Activated T-helper 1 cell treated with anti-CD3 and anti-CD28 coated beads, Interleukin-2, amount 50 U/mL, for 16 hours (primary cell): ENCODE results near the gene DYRK3.

Experiments used
- DNase-seq, 2 donors: peaks; one replicate each; pipeline ENCODE4 v3.0.0-alpha.2; 2020; ENCODE audit warnings: low read depth in 1 of 2, low spot score in 1 of 2

Gene DYRK3

GRCh38 chr1:206681359-206681758, 46.0 kb downstream of the DYRK3 start:
- DNase-seq, result no peak

DNA sequence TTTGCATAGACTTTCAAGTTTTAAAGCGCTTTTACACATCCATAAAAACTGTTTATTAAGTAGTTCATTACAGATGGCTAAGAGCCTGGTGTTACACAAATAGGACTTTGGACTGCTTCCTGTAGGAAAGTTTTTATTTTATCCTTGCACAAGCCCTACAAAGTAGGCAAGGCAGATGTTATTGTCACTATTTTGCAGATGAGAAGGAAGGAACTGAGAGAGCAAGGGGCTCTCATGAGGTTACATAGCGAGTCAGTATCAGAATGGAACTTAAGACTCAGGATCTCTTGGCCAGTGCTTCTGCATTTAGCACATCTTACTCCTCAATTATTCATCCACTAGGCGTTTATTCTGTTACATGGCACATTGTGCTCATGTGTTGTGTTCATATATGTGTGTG, 46.8 kb downstream of the DYRK3 start:
- no peak for DNase-seq

DNA sequence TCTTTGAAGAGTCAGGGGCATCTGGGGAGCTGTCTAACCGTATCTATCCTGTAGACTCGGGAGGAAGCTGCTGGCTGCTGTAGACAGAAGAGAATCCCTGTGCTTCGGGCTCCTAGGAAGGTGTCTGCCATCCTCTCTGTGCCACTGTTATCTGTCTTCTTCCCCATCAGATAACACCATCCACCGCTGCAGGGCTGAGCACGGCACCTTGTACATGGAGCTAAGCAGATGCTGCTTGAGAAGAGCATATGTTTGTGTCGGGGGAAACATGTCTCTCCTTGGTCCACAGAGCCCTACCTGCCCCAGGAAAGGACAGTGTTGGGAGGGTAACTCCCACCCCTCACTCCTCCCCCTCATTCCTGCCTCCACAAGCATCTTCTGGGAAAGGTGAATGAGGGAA, 48.0 kb downstream of the DYRK3 start:
- no peak for DNase-seq

GRCh38 chr1:206684003-206684402, 48.7 kb downstream of the DYRK3 start:
- DNase-seq, result no peak

DNA sequence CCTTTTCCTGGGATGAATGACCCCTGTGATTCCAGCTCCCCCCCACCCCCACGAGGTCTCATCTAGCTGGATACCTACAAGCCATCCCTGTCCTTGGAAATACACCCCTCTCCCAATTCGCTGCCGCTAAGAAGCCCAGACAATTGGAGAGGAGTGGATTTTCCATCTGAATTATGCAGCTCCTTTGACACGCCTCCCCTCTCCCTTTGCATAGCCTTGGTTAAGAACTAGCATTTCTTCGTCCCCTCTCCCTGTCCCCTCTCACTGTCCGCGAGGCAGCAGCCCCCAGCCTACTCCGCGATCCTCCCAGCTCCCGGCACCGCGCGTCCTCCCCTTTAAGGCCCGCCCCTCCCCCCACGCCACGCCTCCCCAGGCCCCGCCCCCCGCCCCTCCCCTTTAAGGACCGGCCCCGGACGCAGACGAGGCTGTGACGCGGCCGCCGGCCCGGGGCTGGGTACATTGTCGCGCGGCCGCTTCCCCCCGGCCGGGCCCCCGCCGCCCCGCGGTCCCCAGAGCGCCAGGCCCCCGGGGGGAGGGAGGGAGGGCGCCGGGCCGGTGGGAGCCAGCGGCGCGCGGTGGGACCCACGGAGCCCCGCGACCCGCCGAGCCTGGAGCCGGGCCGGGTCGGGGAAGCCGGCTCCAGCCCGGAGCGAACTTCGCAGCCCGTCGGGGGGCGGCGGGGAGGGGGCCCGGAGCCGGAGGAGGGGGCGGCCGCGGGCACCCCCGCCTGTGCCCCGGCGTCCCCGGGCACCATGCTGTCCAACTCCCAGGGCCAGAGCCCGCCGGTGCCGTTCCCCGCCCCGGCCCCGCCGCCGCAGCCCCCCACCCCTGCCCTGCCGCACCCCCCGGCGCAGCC, 49.4 kb downstream of the DYRK3 start, which contains the start of gene MAPKAPK2:
Gene MAPKAPK2, plus strand, starts transcription at position 428 of the 856 bp plus-strand sequence. Its CDS starts 325 bp downstream, at position 753.
- peak; percentile 57 to 71 for DNase-seq

DNA sequence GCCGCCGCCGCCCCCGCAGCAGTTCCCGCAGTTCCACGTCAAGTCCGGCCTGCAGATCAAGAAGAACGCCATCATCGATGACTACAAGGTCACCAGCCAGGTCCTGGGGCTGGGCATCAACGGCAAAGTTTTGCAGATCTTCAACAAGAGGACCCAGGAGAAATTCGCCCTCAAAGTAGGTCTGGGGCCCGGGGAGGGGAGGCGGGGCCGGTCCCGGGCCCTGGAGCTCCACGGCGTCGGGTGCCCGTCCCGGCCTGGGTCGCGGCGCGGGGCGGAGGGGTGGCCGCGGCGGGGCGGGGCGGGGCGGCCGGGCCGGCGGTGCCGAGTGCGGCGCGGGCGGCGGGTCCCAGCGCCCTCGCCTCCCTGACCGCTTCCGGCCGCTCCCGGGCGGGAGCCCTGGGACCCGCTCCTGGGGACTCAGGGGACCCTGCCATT, 50.0 kb downstream of the DYRK3 start:
- DNase-seq, result peak in 1 of 2 donors; percentile 17

GRCh38 chr1:206685769-206686477, 50.6 kb downstream of the DYRK3 start:
- peak in 1 of 2 donors; percentile 20 for DNase-seq

- DNase-seq, result no peak
Measured at GRCh38 chr1:206686478-206687249, 51.3 kb downstream of the DYRK3 start.

GRCh38 chr1:206687251-206687914, 52.0 kb downstream of the DYRK3 start:
- no peak for DNase-seq

GRCh38 chr1:206687915-206688442, 52.6 kb downstream of the DYRK3 start:
- no peak for DNase-seq

DNA sequence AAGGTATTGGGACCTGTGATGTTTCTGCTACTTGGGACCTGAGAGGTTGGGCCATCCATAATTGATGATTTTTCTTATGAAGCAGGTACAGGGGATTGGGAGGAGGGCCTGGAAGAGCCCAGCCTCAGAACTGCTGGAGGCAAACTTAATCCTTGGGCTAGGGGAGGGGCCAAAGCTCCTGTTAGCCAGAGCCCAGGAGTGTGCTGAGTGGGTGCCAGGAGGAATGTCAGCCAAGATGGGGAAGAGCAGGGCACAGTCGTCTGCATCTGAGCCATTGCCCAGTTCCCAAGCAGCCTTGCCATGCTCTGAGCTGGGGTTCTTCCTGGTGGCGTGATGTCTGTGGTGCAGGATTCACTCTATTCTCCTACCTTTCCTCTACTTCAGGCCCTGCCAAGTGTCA, 55.2 kb downstream of the DYRK3 start:
- no peak for DNase-seq

GRCh38 chr1:206691604-206692003, 56.3 kb downstream of the DYRK3 start:
- DNase-seq, result no peak

GRCh38 chr1:206693029-206693428, 57.7 kb downstream of the DYRK3 start:
- no peak for DNase-seq

- DNase-seq, result no peak
Measured at GRCh38 chr1:206693592-206693991, 58.3 kb downstream of the DYRK3 start.

- DNase-seq, result no peak
Measured at GRCh38 chr1:206694171-206695124, 59.1 kb downstream of the DYRK3 start.

DNA sequence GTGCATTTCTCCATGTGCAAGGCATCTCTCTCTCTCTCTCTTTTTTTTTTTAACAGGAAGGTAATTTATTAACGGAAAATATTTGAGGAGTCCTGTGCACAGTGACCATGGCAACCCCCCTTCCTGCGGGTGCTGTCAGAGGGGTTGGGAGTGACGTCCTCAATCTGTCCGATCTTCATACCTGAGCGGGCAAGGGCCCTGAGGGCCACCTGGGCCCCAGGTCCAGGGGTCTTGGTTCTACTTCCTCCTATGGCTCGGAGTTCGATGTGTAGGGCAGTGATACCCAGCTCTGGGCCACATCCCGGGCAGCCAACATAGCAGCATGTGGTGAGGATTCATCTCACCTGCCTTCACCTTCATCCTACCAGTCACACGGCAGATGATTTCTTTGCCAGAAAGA, 60.4 kb downstream of the DYRK3 start:
- no peak for DNase-seq

DNA sequence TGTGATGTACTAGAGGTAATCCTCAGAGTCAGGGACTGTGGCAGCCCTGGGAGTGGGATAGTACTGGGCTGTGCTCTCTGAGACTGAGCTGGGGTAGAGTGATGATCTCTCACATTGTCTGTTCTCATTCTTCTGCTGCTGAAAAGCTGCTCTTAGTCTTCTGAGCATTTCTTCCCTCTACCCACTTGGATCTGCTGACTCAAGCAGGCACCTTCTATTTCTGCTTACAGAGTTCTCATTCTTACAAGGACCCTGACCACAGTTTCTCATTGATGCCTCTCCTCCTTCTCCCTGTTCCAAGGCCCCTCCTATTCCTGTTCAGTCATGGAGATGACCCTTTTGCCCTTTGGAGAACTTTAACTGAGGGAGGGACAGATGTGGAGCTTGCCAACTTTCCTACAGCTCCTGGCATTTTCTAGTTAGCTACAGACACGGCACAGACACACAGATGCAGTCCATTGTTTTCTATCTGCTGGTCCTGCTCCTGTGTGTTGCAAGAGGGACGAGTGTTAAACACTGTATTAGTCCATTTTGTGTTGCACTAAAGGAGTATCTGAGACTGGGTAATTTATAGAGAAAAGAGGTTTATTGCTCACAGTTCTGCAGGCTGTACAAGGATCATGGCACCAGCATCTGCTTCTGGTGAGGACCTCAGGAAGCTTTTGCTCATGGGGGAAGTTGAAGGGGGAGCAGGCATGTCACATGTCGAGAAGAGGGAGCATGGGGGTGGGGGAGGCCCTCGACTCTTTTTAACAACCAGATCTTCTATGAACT, 61.7 kb downstream of the DYRK3 start:
- DNase-seq, result no peak

GRCh38 chr1:206698011-206698410, 62.7 kb downstream of the DYRK3 start:
- DNase-seq, result no peak
